BLaER1 treated with 17β-estradiol and CSF1 and Interleukin-3, amounts not matched to agents 10 nM and 100 nM (cell line): ENCODE data around the gene NUP62.
A peak's percentile ranks its signal among the peaks of the same experiment; 100 is the strongest.

Experiments used
- H3K27ac ChIP-seq, 11 experiments: shearing (Covaris generic); formaldehyde crosslinking; 2 replicates each; pipeline ENCODE4 v1.8.1; 2022
- H3K27me3 ChIP-seq, 11 experiments: shearing (Covaris generic); formaldehyde crosslinking; 2 replicates each; pipeline ENCODE4 v1.8.1; 2022
- H3K36me3 ChIP-seq, 11 experiments: shearing (Covaris generic); formaldehyde crosslinking; 2 replicates each; pipeline ENCODE4 v1.8.1; 2022
- H3K4me1 ChIP-seq, 10 experiments: shearing (Covaris generic); formaldehyde crosslinking; 2 replicates each; pipeline ENCODE4 v1.8.1; 2022
- H3K4me2 ChIP-seq, 11 experiments: shearing (Covaris generic); formaldehyde crosslinking; 2 replicates each; pipeline ENCODE4 v1.8.1; 2022
- H3K4me3 ChIP-seq, 10 experiments: shearing (Covaris generic); formaldehyde crosslinking; 2 replicates each; pipeline ENCODE4 v1.8.1; 2022
- H3K9ac ChIP-seq, 11 experiments: shearing (Covaris generic); formaldehyde crosslinking; 2 replicates each; pipeline ENCODE4 v1.8.1; 2022
- H3K9me3 ChIP-seq, 11 experiments: shearing (Covaris generic); formaldehyde crosslinking; replicated peaks in 1 of 11; 2 replicates each; pipeline ENCODE4 v1.8.1; 2022
- H4K20me1 ChIP-seq, 11 experiments: shearing (Covaris generic); formaldehyde crosslinking; 2 replicates each; pipeline ENCODE4 v1.8.1; 2022
- Cebpa-rat ChIP-seq, 11 experiments: shearing (Covaris generic); IDR thresholded peaks; 2 replicates each; pipeline ENCODE4 v1.8.1; 2022

NUP62 gene

GRCh38 chr19:49908480-49909420 lies 20.6 kb downstream of the NUP62 start:
- Histone ChIP-seq H3K4me2 (peak overlapping the region; percentile 24 to 96 (median 47); a peak in 16 of 22 replicates), H3K36me3 (peaks cover 50 to 82% (median 76%) of the 10 kb centered on the region in 11 experiments)

GRCh38 chr19:49907745-49908446 lies 21.4 kb downstream of the NUP62 start:
- no peak for TF ChIP-seq Cebpa-rat (IDR thresholded peaks at IDR 0.05)
- no peak overlapping the region; a peak in 1 of 22 replicates for H3K27ac ChIP-seq
- no peaks in the 10 kb centered on the region for H3K9me3 ChIP-seq
- H3K4me1 ChIP-seq = peaks cover 76 to 100% (median 95%) of the 10 kb centered on the region in 10 experiments
- no peak overlapping the region for H3K4me3 ChIP-seq
- H3K4me2 ChIP-seq = peak overlapping the region; percentile 24 to 90 (median 47); a peak in 19 of 22 replicates
- peaks cover 0 to 94% (median 78%) of the 10 kb centered on the region in 11 experiments; a peak in 21 of 22 replicates for H4K20me1 ChIP-seq
- H3K36me3 ChIP-seq = peaks cover 41 to 74% (median 67%) of the 10 kb centered on the region in 11 experiments
- H3K9ac ChIP-seq = no peak overlapping the region
- H3K27me3 ChIP-seq = no peaks in the 10 kb centered on the region

More at GRCh38 chr19:49908480-49909420, 20.6 kb downstream of the NUP62 start:
- no peak for TF ChIP-seq Cebpa-rat (IDR thresholded peaks at IDR 0.05)
- H3K9ac ChIP-seq = no peak overlapping the region
- peaks cover 76 to 100% (median 96%) of the 10 kb centered on the region in 10 experiments for H3K4me1 ChIP-seq
- peak overlapping the region in 1 of 11 experiments; percentile 75; a peak in 1 of 22 replicates for H3K27ac ChIP-seq
- H4K20me1 ChIP-seq = peaks cover 0 to 95% (median 87%) of the 10 kb centered on the region in 11 experiments; a peak in 21 of 22 replicates
- H3K9me3 ChIP-seq = no peaks in the 10 kb centered on the region
- no peak overlapping the region for H3K4me3 ChIP-seq
- H3K27me3 ChIP-seq = no peaks in the 10 kb centered on the region

- H3K4me1 ChIP-seq = peaks cover 73 to 92% (median 86%) of the 10 kb centered on the region in 10 experiments
- H3K4me2 ChIP-seq = peak overlapping the region; percentile 33 to 90 (median 50); a peak in 18 of 22 replicates
- peak overlapping the region in 3 of 11 experiments; percentile 33 to 34 (median 33); a peak in 3 of 22 replicates for H3K9ac ChIP-seq
- no peak overlapping the region for H3K4me3 ChIP-seq
- H3K9me3 ChIP-seq = no peaks in the 10 kb centered on the region
- peaks cover 34 to 65% (median 59%) of the 10 kb centered on the region in 11 experiments for H3K36me3 ChIP-seq
- peaks cover 0 to 87% (median 70%) of the 10 kb centered on the region in 11 experiments; a peak in 21 of 22 replicates for H4K20me1 ChIP-seq
- no peak for TF ChIP-seq Cebpa-rat (IDR thresholded peaks at IDR 0.05)
- H3K27ac ChIP-seq = peak overlapping the region in 2 of 11 experiments; percentile 18 to 22; a peak in 1 of 22 replicates
- H3K27me3 ChIP-seq = no peaks in the 10 kb centered on the region
These were observed 22.3 kb downstream of the NUP62 start for GRCh38 chr19:49906879-49907564.

- Histone ChIP-seq H3K36me3 (peaks cover 28 to 38% (median 35%) of the 10 kb centered on the region in 11 experiments), H3K9me3 (no peaks in the 10 kb centered on the region), H3K9ac (peak overlapping the region in 7 of 11 experiments; percentile 7 to 51 (median 23); a peak in 5 of 22 replicates), H4K20me1 (peaks cover 0 to 58% (median 42%) of the 10 kb centered on the region in 11 experiments; a peak in 21 of 22 replicates), H3K4me1 (peaks cover 67 to 88% (median 76%) of the 10 kb centered on the region in 10 experiments), H3K27me3 (no peaks in the 10 kb centered on the region), H3K27ac (peak overlapping the region in 10 of 11 experiments; percentile 38 to 57 (median 48); a peak in 17 of 22 replicates), H3K4me2 (peak overlapping the region; percentile 47 to 90 (median 72)), H3K4me3 (peak overlapping the region in 5 of 10 experiments; percentile 5 to 33 (median 12); a peak in 5 of 20 replicates)
- TF ChIP-seq Cebpa-rat (IDR thresholded peaks at IDR 0.05) = no peak
These were observed 25.2 kb downstream of the NUP62 start for GRCh38 chr19:49904136-49904535.

- H3K4me1 ChIP-seq = peaks cover 56 to 86% (median 71%) of the 10 kb centered on the region in 10 experiments
- peak within 1 kb of the TSS; percentile 79 to 100 (median 98) for H3K4me2 ChIP-seq
- H3K27me3 ChIP-seq = peaks cover 0 to 4% (median 0%) of the 10 kb centered on the region in 11 experiments; a peak in 1 of 22 replicates
- H3K27ac ChIP-seq = peak within 1 kb of the TSS; percentile 70 to 97 (median 89)
- H3K9ac ChIP-seq = peak within 1 kb of the TSS; percentile 72 to 84 (median 78)
- no peak for TF ChIP-seq Cebpa-rat (IDR thresholded peaks at IDR 0.05)
- H3K36me3 ChIP-seq = peaks cover 0 to 13% (median 0%) of the 10 kb centered on the region in 11 experiments; a peak in 2 of 22 replicates
- peaks cover 0 to 7% (median 0%) of the 10 kb centered on the region in 11 experiments; a peak in 7 of 22 replicates for H4K20me1 ChIP-seq
- no peaks in the 10 kb centered on the region for H3K9me3 ChIP-seq
- peak within 1 kb of the TSS; percentile 44 to 65 (median 52); a peak in 19 of 20 replicates for H3K4me3 ChIP-seq
These were observed 32.3 kb downstream of the NUP62 start, which contains the start of gene IL4I1 for GRCh38 chr19:49896863-49897621. Gene IL4I1, minus strand, starts transcription at chr19:49896887. Its CDS starts 727 bp downstream, at chr19:49896160.

- Histone ChIP-seq H3K27me3 (peaks cover 0 to 5% (median 0%) of the 10 kb centered on the region in 11 experiments; a peak in 3 of 22 replicates), H3K4me1 (peaks cover 47 to 82% (median 72%) of the 10 kb centered on the region in 10 experiments), H3K9ac (peak overlapping the region; percentile 72 to 84 (median 78); a peak in 21 of 22 replicates), H3K4me3 (peak overlapping the region in 6 of 10 experiments; percentile 44 to 65 (median 54); a peak in 9 of 20 replicates), H3K9me3 (no peaks in the 10 kb centered on the region), H4K20me1 (peaks cover 0 to 17% (median 0%) of the 10 kb centered on the region in 11 experiments; a peak in 9 of 22 replicates), H3K27ac (peak overlapping the region; percentile 70 to 97 (median 89)), H3K4me2 (peak overlapping the region; percentile 79 to 100 (median 98)), H3K36me3 (peaks cover 0 to 23% (median 0%) of the 10 kb centered on the region in 11 experiments; a peak in 2 of 22 replicates)
- TF ChIP-seq Cebpa-rat (IDR thresholded peaks at IDR 0.05) = no peak
These were observed 33.6 kb downstream of the NUP62 start for GRCh38 chr19:49895566-49896297.
